ENCODE measurements around the gene LMBR1. TPM values are rescaled to one million over a fixed set of nuclear protein-coding genes. Genes with fewer than 3 reads are reported as not detected.

The LMBR1 gene
- total and polyA plus RNA-seq, 2 of the 13 experiments (the other 11 are each of a cell fraction or from before 2014, with no cell fraction given), result 20.9 to 39.6 TPM

DNA sequence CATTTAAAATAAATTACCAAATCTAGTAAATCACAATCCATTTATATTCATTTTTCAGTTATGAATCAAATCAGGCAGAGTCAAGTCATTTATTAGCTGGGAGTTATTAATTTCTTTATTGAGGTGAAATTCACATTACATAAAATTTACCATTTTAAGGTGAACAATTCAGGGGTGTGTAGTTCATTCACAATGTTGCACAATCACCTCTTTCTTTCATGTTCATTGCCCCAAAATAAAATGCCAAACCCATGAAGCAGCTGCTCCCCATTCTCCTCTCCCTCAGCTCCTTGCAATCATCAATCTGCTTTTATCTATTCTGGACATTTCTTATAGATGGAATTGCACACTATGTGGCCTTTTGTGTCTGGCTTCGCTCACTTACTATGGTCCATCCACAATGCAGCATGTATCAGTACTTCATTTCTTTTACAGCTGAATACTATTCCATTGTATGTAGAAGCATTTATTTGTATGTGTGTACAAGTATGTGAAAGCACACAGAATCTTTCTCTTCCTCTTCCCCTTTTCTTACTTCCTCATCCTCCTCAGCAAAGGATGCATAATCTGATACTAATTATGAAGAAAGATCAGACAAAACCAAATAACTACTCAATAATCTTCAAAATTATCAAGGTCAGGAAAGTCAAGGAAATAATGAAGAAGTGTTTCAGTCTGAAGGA is 60.6 kb downstream of the LMBR1 start:
- Histone ChIP-seq H3K4me1 (ENCODE audit: insufficient read depth, low read length) (no peaks in the 10 kb centered on the region), H2AFZ (ENCODE audit: low read length) (no peak overlapping the region), H3K9ac (ENCODE audit: insufficient read depth, low read depth, low read length) (no peak overlapping the region), H4K20me1 (ENCODE audit: insufficient read depth, low read length) (no peaks in the 10 kb centered on the region), H3K4me2 (ENCODE audit: low read depth, low read length) (no peak overlapping the region), H3K4me3 (replicated peaks in 1 of 3; ENCODE audit: insufficient read depth in 1 of 3, low read depth in 2 of 3, low read length in 3 of 3) (no peak overlapping the region), H3K27me3 (ENCODE audit: control insufficient read depth in 1 of 2, insufficient read depth in 2 of 2, low read length in 2 of 2) (no peaks in the 10 kb centered on the region), H3K79me2 (ENCODE audit: insufficient read depth, low read length) (no peaks in the 10 kb centered on the region), H3K9me3 (ENCODE audit: low read length) (no peaks in the 10 kb centered on the region), H3K36me3 (replicated peaks in 1 of 2; ENCODE audit: control insufficient read depth in 1 of 2, insufficient read depth in 2 of 2, low read length in 2 of 2) (peaks cover 3 to 19% of the 10 kb centered on the region in 2 experiments; a peak in 4 of 5 replicates), H3K27ac (ENCODE audit: extremely low read length, insufficient read depth, low read length) (no peak overlapping the region)
- ChIA-PET POLR2A (no interaction called here), CTCF (ENCODE audit: low intra/inter-chr PET ratio, low total read pairs) (no interaction called here)
- ATAC-seq, result no peak
- no peak for FAIRE-seq
- WGBS (ENCODE audit: low lambda C conversion rate), result 97% methylated on average over 1 of the region's 1 CpG
- intact Hi-C loops (cut with micrococcal nuclease; ENCODE audit: unreplicated experiment), result no loop called here
- BruUV-seq (replicated peaks), result no TSS peak
- peak; percentile 67 for TF ChIP-seq CEBPB (IDR thresholded peaks at IDR 0.05; ENCODE audit: borderline replicate concordance, low read depth, low read length)
- no peak for TF ChIP-seq ZNF720 (CRISPR knock-in tag; IDR thresholded peaks at IDR 0.05)
- TF ChIP-seq CREM (IDR thresholded peaks at IDR 0.05), result no peak
- TF ChIP-seq CREM (CRISPR knock-in tag; IDR thresholded peaks at IDR 0.05), result no peak
- no peak for DNase-seq (ENCODE audit: low spot score)
- in situ Hi-C loops (cut with HindIII; ENCODE audit: extremely low pct_ligation_motif_present, low pct_unique_long_range_greater_than_20kb), result no loop called here

DNA sequence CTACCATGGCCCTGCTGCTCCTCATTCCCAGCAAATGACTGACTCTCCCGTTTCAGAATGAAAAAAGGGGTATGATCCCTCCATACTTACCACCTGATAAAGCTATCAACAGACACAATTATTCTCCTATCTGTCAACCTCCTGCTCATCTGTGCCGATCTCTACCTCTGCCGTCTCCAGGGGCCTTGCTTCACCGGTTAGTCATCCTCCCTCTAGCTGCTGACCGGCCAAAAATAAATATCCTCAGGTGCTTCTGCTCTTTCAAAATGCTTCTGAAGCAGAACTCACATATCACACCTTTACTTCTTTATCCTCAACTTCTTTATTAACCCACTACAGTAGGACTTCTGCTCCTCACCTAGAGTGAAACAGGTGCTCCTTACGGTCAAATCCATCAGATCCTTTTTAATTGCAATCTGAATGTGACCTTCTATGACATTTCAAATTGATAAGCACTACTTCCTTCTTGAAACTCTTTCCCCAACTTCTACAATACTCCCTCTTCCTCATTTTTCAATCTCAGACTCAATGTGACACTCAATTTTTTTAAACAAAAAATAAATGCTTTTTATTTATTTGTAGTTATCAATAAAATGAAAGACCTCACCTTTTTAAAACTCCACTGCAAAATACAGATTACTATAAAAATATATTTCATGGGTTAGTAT is 63.2 kb downstream of the LMBR1 start:
- Histone ChIP-seq H3K9me3 (ENCODE audit: low read length) (no peaks in the 10 kb centered on the region), H3K9ac (ENCODE audit: insufficient read depth, low read depth, low read length) (no peak overlapping the region), H3K27ac (ENCODE audit: extremely low read length, insufficient read depth, low read length) (no peak overlapping the region), H3K27me3 (ENCODE audit: control insufficient read depth in 1 of 2, insufficient read depth in 2 of 2, low read length in 2 of 2) (no peaks in the 10 kb centered on the region), H3K4me1 (ENCODE audit: insufficient read depth, low read length) (no peaks in the 10 kb centered on the region), H3K4me2 (ENCODE audit: low read depth, low read length) (no peak overlapping the region), H3K4me3 (replicated peaks in 1 of 3; ENCODE audit: insufficient read depth in 1 of 3, low read depth in 2 of 3, low read length in 3 of 3) (no peak overlapping the region), H3K36me3 (replicated peaks in 1 of 2; ENCODE audit: control insufficient read depth in 1 of 2, insufficient read depth in 2 of 2, low read length in 2 of 2) (peaks cover 3 to 21% of the 10 kb centered on the region in 2 experiments; a peak in 4 of 5 replicates), H4K20me1 (ENCODE audit: insufficient read depth, low read length) (no peaks in the 10 kb centered on the region), H3K79me2 (ENCODE audit: insufficient read depth, low read length) (no peaks in the 10 kb centered on the region), H2AFZ (ENCODE audit: low read length) (no peak overlapping the region)
- ATAC-seq (no peak), DNase-seq (ENCODE audit: low spot score) (no peak), FAIRE-seq (no peak)
- CTCF ChIA-PET (ENCODE audit: low intra/inter-chr PET ratio, low total read pairs), result no interaction called here
- WGBS (ENCODE audit: low lambda C conversion rate), result 96% methylated on average over 6 of the region's 6 CpGs
- in situ Hi-C loops (cut with HindIII; ENCODE audit: extremely low pct_ligation_motif_present, low pct_unique_long_range_greater_than_20kb) (no loop called here), intact Hi-C loops (cut with micrococcal nuclease; ENCODE audit: unreplicated experiment) (no loop called here)
- no TSS peak for BruUV-seq (replicated peaks)
- POLR2A ChIA-PET, result no interaction called here
- TF ChIP-seq, protein P1, sequence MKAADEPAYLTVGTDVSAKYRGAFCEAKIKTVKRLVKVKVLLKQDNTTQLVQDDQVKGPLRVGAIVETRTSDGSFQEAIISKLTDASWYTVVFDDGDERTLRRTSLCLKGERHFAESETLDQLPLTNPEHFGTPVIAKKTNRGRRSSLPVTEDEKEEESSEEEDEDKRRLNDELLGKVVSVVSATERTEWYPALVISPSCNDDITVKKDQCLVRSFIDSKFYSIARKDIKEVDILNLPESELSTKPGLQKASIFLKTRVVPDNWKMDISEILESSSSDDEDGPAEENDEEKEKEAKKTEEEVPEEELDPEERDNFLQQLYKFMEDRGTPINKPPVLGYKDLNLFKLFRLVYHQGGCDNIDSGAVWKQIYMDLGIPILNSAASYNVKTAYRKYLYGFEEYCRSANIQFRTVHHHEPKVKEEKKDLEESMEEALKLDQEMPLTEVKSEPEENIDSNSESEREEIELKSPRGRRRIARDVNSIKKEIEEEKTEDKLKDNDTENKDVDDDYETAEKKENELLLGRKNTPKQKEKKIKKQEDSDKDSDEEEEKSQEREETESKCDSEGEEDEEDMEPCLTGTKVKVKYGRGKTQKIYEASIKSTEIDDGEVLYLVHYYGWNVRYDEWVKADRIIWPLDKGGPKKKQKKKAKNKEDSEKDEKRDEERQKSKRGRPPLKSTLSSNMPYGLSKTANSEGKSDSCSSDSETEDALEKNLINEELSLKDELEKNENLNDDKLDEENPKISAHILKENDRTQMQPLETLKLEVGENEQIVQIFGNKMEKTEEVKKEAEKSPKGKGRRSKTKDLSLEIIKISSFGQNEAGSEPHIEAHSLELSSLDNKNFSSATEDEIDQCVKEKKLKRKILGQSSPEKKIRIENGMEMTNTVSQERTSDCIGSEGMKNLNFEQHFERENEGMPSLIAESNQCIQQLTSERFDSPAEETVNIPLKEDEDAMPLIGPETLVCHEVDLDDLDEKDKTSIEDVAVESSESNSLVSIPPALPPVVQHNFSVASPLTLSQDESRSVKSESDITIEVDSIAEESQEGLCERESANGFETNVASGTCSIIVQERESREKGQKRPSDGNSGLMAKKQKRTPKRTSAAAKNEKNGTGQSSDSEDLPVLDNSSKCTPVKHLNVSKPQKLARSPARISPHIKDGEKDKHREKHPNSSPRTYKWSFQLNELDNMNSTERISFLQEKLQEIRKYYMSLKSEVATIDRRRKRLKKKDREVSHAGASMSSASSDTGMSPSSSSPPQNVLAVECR (CRISPR knock-in tag; IDR thresholded peaks at IDR 0.05; ENCODE audit: borderline replicate concordance), result no peak
- no peak for TF ChIP-seq SALL1 (CRISPR knock-in tag; IDR thresholded peaks at IDR 0.05)
- no peak for TF ChIP-seq SMAD3 (CRISPR knock-in tag; IDR thresholded peaks at IDR 0.05)
- no peak for TF ChIP-seq ZNF816 (CRISPR knock-in tag; IDR thresholded peaks at IDR 0.05; ENCODE audit: borderline replicate concordance)
- no peak for TF ChIP-seq GABPB1 (CRISPR knock-in tag; IDR thresholded peaks at IDR 0.05)
- no peak for TF ChIP-seq ZNF33B (CRISPR knock-in tag; IDR thresholded peaks at IDR 0.05)
- TF ChIP-seq DNMT1 (CRISPR knock-in tag; IDR thresholded peaks at IDR 0.05), result no peak
- TF ChIP-seq SOX13 (IDR thresholded peaks at IDR 0.05), result no peak
- TF ChIP-seq SOX13 (CRISPR knock-in tag; conservative IDR thresholded peaks at IDR 0.05 in 1 of 2, IDR thresholded peaks at IDR 0.05 in 1 of 2), result no peak
- no peak for TF ChIP-seq ARNT2 (CRISPR knock-in tag; IDR thresholded peaks at IDR 0.05; ENCODE audit: low read depth)
- no peak for TF ChIP-seq CBX5 (CRISPR knock-in tag; IDR thresholded peaks at IDR 0.05; ENCODE audit: borderline replicate concordance)

Measured in HepG2 (cell line).